ENCODE data around the gene SULT1A1.

GRCh38 chr16:28609631-28610594 lies at the start of gene SULT1A1:
- no peak for TF ChIP-seq EZH2 (IDR thresholded peaks at IDR 0.05; ENCODE audit: borderline replicate concordance, low read length)
- TF ChIP-seq, protein P1, sequence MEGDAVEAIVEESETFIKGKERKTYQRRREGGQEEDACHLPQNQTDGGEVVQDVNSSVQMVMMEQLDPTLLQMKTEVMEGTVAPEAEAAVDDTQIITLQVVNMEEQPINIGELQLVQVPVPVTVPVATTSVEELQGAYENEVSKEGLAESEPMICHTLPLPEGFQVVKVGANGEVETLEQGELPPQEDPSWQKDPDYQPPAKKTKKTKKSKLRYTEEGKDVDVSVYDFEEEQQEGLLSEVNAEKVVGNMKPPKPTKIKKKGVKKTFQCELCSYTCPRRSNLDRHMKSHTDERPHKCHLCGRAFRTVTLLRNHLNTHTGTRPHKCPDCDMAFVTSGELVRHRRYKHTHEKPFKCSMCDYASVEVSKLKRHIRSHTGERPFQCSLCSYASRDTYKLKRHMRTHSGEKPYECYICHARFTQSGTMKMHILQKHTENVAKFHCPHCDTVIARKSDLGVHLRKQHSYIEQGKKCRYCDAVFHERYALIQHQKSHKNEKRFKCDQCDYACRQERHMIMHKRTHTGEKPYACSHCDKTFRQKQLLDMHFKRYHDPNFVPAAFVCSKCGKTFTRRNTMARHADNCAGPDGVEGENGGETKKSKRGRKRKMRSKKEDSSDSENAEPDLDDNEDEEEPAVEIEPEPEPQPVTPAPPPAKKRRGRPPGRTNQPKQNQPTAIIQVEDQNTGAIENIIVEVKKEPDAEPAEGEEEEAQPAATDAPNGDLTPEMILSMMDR (IDR thresholded peaks at IDR 0.05; ENCODE audit: low read length), result no peak
